Effector memory CD8-positive, alpha-beta T cell (primary cell): ENCODE data around the gene ARSG.
"Not testable (repeated sequence)": the region's sequence is repeated elsewhere in the genome, so short reads cannot be mapped to it uniquely, and the experiment has no call there.

Experiments used
- ATAC-seq: fragments of 150-1000 bp; cut with Tn5 transposase; replicated peaks from 2 replicates; pipeline ENCODE4 v1.10.0; 2021; ENCODE audit warnings: mild to moderate bottlenecking, moderate library complexity
- DNase-seq, 3 experiments: peaks; one replicate each; pipeline ENCODE4 v3.0.0; 2021
- H3K27ac Mint-ChIP-seq, 2 donors: one replicate each; pipeline ENCODE4 v1.8.0; 2022; ENCODE audit warnings: mild to moderate bottlenecking in 2 of 2, mixed read lengths in 2 of 2, moderate library complexity in 2 of 2
- H3K27me3 Mint-ChIP-seq, 2 donors: one replicate each; pipeline ENCODE4 v1.8.0; 2022; ENCODE audit warnings: mixed read lengths in 2 of 2
- H3K36me3 Mint-ChIP-seq: one replicate; pipeline ENCODE4 v1.8.0; 2022; ENCODE audit warnings: mild to moderate bottlenecking, moderate library complexity, mixed read lengths; ENCODE audit not compliant: insufficient read depth
- H3K4me1 Mint-ChIP-seq, 2 donors: one replicate each; pipeline ENCODE4 v1.8.0; 2022; ENCODE audit warnings: low read depth in 2 of 2, mixed read lengths in 2 of 2
- H3K4me3 Mint-ChIP-seq, 2 donors: one replicate each; pipeline ENCODE4 v1.8.0; 2022; ENCODE audit warnings: mild to moderate bottlenecking in 2 of 2, mixed read lengths in 2 of 2, moderate library complexity in 2 of 2
- H3K9me3 Mint-ChIP-seq, 2 donors: one replicate each; pipeline ENCODE4 v1.8.0; 2022; ENCODE audit warnings: mixed read lengths in 2 of 2

The ARSG gene

DNA sequence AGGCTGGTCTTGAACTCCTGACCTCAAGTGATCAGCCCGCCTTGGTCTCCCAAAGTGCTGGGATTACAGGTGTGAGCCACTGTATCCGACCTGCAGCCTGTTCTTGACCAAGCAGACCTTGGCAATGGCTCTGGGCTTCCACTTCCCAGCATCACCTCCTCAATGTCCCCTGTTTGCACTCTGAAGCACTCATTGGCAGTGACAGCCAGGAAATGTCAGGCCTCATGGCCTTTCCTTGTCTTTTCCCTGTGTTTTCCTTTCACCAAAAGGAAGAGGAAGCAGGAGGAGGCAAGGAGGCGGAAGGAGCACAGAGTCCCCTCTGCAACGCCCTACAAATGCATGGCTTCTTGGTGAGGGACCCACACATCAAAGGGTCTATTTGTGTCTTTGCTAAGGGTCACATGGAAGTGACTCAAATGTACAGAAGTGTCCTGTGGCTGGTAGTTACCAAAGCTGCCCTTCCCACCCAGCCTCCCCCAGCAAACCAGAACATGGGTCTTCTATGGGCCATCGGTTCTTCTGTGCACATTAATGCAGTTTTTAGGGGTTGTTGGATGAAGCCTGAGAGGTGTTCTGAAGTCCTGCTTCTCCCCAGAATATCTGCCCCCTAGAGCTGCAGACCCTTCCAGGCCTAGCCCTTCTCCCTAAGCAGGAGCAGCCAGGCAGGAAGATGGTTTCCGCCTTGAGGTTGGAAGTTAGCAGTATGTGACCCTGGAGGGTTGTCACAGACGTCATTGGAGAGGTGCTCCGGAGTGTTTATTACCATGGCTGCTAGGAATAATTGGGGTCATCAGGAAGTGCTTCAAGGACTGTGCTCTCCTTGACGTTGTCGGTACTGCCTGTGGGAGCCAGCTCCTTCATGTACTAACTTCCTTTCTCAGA, 105.2 kb downstream of the ARSG start:
- peak; percentile 80 for ATAC-seq
- peaks cover 17 to 19% of the 10 kb centered on the region in 2 donors for H3K4me1 Mint-ChIP-seq

DNA sequence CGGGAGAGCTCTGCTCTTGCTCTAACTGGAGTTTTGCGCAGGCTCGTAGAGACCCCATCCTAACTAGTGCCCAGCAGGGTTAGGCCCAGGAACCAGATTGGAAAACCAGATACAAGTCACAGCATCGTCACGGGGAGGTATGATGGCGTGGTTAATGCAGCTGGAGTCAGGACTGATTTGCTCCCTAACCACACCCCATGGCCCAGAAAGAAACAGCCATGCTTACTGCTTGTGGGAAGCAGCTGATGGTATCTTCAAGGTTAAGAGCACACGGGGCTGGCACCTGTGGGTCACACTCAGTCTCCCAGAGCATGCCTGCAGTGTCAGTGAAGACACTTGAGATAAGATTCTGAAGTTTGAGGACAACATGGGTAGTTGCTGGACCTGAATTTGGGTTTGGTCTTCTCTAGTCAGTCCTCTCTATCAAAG, 105.8 kb downstream of the ARSG start:
- H3K9me3 Mint-ChIP-seq: no peaks in the 10 kb centered on the region
- H3K4me3 Mint-ChIP-seq: peak overlapping the region in 1 of 2 donors; percentile 67
- ATAC-seq: peak; percentile 73
- peaks cover 17 to 19% of the 10 kb centered on the region in 2 donors for H3K4me1 Mint-ChIP-seq
- peaks cover 6% of the 10 kb centered on the region for H3K36me3 Mint-ChIP-seq
- H3K27me3 Mint-ChIP-seq: no peaks in the 10 kb centered on the region
- H3K27ac Mint-ChIP-seq: peak overlapping the region; percentile 56 to 91
- DNase-seq: peak in 1 of 3 experiments; percentile 41

More for the DNA sequence above, 105.2 kb downstream of the ARSG start:
- peak overlapping the region in 1 of 2 donors; percentile 67 for H3K4me3 Mint-ChIP-seq
- no peaks in the 10 kb centered on the region for H3K27me3 Mint-ChIP-seq
- H3K27ac Mint-ChIP-seq: peak overlapping the region; percentile 56 to 91
- H3K36me3 Mint-ChIP-seq: peaks cover 6% of the 10 kb centered on the region
- no peaks in the 10 kb centered on the region for H3K9me3 Mint-ChIP-seq
- DNase-seq: peak in 1 of 3 experiments; percentile 46

DNA sequence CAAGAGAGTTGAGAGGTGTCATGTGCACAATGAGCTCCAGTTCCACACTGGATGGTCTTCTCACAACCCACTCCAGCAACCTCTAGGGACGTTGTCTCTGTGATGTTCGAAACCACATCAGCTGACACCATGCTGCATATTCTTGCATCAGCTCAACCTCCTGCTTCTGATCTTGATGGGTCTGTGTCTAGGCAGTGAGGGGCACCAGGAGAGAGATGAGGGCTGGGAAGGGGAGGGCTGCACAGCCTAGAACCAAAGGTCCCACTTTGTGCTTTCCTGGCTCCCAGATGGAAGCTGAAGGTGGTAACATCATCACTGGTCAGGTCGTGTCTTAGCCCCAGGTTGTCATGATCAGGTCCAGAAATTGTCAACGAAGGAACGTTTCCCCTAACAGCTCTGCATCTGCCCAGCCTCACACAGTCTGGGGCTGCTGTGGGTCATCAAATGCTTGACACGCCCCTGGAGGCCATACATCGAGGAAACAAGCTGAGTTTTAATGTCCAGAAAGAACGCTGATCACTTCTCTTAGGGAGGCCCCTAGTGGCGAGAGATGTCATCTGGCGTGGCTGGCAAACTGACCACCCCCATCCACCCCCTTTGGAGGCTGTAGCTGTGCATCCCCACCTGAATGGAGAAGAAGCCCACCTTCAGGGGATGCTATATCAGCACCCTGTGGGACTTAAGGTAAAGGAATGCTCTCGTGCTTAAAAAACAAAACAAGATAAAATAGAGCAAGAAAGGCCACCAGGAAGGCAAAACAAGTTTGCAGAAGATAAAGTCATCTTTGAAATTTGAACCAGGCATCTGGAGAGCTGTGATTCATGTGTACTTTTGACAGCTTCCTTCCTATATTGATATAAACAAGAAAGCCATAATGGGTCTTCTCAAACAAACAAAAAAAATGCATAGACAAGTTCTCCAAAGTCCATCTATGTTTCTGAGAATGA, 107.7 kb downstream of the ARSG start:
- H3K36me3 Mint-ChIP-seq: peaks cover 6% of the 10 kb centered on the region
- no peaks in the 10 kb centered on the region for H3K27me3 Mint-ChIP-seq
- H3K4me1 Mint-ChIP-seq: peaks cover 17 to 19% of the 10 kb centered on the region in 2 donors
- peak in 1 of 3 experiments; percentile 17 for DNase-seq
- H3K27ac Mint-ChIP-seq: peak overlapping the region; percentile 60
- ATAC-seq: no peak
- H3K4me3 Mint-ChIP-seq: peak overlapping the region; percentile 22 to 52
- no peaks in the 10 kb centered on the region for H3K9me3 Mint-ChIP-seq

DNA sequence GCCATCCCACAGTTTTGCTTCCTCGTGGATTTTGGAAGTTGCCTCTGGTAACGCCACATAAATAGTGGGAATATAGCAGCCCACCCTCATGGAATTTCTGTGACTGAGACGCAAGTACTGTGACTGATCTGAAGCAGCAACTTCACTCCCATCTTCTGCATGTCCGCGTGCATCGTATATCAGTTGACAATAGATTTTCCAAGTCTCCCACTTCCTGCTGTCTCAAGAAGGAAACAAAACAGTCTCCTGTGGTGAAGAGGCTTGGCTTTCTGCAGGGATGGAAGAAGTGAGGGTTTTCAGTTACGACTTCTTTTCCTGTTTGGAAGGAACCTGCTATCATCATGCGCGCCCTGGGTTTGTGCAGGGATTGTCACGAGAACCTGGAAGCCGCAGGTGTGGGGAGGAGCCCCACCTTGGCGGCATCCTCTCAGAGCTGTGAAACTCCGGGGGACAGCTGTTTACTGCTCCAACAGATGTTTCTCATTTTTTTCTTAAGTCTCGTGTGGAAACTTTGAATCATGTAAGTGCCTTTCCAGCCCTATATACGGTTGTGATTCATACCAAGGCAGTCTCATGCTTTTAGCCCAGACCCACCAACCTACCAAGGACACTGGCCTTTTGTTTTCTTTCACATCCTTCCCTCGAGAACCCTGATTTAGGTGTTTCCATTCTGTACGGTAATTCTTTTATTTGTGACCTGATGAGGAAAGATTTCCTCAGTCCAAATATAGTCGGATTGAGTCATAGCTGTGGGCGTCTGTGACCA, 108.5 kb downstream of the ARSG start:
- peak; percentile 3 for ATAC-seq
- H3K9me3 Mint-ChIP-seq: no peaks in the 10 kb centered on the region
- no peak for DNase-seq
- H3K4me3 Mint-ChIP-seq: no peak overlapping the region
- peak overlapping the region in 1 of 2 donors; percentile 44 for H3K27ac Mint-ChIP-seq
- H3K4me1 Mint-ChIP-seq: peaks cover 17 to 19% of the 10 kb centered on the region in 2 donors
- peaks cover 6% of the 10 kb centered on the region for H3K36me3 Mint-ChIP-seq
- no peaks in the 10 kb centered on the region for H3K27me3 Mint-ChIP-seq

DNA sequence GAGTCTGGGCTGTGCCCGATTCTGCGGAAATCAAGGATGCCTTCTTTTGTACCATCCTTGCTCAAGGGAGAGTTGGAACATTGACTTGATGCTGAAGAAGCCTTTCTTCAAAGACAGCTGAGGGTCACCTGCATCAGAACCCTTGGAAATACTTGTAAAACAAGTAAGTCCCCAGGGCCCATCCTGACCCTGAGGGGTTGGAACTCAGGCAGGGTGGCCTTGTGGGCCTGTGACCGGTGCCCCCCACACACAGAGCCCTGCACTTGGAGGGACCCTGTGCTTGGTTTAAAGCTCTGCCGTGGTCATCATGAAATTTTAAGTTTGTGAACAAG, 109.1 kb downstream of the ARSG start:
- no peaks in the 10 kb centered on the region for H3K9me3 Mint-ChIP-seq
- H3K27ac Mint-ChIP-seq: peak overlapping the region in 1 of 2 donors; percentile 44
- H3K27me3 Mint-ChIP-seq: no peaks in the 10 kb centered on the region
- peaks cover 17 to 19% of the 10 kb centered on the region in 2 donors for H3K4me1 Mint-ChIP-seq
- H3K4me3 Mint-ChIP-seq: no peak overlapping the region
- H3K36me3 Mint-ChIP-seq: peaks cover 6% of the 10 kb centered on the region
- ATAC-seq (no peak), DNase-seq (no peak)

DNA sequence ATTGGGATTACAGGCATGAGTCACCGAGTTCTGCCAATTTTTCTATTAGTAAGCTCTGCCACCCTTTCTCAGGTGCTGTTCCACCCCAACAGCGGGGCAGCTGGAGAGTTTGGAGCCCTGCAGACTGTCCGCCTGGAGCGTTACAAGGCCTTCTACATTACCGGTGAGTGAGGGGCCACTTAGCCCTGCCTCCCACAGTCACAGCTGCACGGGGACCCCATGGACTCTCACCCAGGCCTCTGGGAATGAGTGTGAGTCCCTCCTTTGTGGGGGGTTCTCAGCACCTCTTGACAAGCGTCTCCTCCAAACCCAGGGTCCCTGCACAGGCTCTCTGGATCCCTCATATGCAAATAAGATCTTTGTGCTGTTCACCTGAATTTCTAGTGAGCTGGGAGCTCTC, 110.0 kb downstream of the ARSG start:
- Mint-ChIP-seq H3K4me3 (no peak overlapping the region), H3K9me3 (no peaks in the 10 kb centered on the region), H3K27ac (peak overlapping the region in 1 of 2 donors; percentile 75), H3K36me3 (peaks cover 6% of the 10 kb centered on the region), H3K27me3 (no peaks in the 10 kb centered on the region), H3K4me1 (peaks cover 17 to 19% of the 10 kb centered on the region in 2 donors)
- no peak for DNase-seq
- no peak for ATAC-seq

DNA sequence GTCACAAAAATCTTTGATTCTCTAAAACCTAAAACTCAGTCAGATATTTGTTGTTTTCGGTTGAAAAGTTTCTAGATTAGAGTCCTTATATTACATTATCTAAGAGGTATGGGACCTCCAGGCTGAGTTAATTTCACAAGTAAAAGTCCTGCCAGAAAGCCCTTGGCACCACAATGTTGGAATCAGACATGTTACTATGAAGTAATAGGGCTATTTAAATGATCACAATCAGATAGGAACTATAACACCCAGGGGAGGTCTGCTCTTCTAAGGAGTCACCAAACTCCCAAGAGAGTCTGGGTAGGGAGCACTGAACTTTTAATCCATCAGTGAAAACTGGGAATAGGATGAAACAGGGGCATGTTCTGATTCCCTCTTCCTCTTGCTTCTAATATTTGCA, 111.8 kb downstream of the ARSG start:
- no peak for DNase-seq
- no peak for ATAC-seq
- H3K27ac Mint-ChIP-seq: no peak overlapping the region
- H3K27me3 Mint-ChIP-seq: no peaks in the 10 kb centered on the region
- no peak overlapping the region for H3K4me3 Mint-ChIP-seq
- peaks cover 10% of the 10 kb centered on the region in 2 donors for H3K4me1 Mint-ChIP-seq
- H3K36me3 Mint-ChIP-seq: peaks cover 3% of the 10 kb centered on the region
- no peaks in the 10 kb centered on the region for H3K9me3 Mint-ChIP-seq

DNA sequence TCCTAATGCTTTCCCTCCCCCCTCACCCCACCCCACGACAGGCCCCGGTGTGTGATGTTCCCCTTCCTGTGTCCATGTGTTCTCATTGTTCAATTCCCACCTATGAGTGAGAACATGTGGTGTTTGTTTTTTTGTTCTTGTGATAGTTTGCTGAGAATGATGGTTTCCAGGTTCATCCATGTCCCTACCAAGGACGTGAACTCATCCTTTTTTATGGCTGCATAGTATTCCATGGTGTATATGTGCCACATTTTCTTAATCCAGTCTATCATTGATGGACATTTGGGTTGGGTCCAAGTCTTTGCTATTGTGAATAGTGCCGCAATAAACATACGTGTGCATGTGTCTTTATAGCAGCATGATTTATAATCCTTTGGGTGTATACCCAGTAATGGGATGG, 112.5 kb downstream of the ARSG start:
- H3K4me3 Mint-ChIP-seq, DNase-seq, H3K36me3 Mint-ChIP-seq, ATAC-seq, H3K9me3 Mint-ChIP-seq, H3K4me1 Mint-ChIP-seq, H3K27me3 Mint-ChIP-seq, H3K27ac Mint-ChIP-seq: not testable (repeated sequence)

DNA sequence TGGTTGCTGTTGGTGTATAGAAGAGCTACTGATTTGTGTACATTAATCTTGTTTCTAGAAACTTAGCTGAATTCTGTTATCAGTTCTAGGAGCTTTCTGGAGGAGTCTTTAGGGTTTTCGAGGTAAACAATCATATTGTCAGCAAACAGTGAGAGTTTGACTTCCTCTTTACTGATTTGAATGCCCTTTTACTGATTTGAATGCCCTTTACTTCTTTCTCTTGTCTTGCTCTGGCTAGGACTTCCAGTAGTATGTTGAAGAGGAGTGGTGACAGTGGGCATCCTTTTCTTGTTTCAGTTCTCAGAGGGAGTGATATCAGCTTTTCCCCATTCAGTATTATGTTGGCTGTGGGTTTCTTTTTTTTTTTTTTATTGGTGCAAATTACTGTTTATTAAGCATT, 116.4 kb downstream of the ARSG start:
- not testable (repeated sequence) for ATAC-seq, H3K4me3 Mint-ChIP-seq, H3K27ac Mint-ChIP-seq

DNA sequence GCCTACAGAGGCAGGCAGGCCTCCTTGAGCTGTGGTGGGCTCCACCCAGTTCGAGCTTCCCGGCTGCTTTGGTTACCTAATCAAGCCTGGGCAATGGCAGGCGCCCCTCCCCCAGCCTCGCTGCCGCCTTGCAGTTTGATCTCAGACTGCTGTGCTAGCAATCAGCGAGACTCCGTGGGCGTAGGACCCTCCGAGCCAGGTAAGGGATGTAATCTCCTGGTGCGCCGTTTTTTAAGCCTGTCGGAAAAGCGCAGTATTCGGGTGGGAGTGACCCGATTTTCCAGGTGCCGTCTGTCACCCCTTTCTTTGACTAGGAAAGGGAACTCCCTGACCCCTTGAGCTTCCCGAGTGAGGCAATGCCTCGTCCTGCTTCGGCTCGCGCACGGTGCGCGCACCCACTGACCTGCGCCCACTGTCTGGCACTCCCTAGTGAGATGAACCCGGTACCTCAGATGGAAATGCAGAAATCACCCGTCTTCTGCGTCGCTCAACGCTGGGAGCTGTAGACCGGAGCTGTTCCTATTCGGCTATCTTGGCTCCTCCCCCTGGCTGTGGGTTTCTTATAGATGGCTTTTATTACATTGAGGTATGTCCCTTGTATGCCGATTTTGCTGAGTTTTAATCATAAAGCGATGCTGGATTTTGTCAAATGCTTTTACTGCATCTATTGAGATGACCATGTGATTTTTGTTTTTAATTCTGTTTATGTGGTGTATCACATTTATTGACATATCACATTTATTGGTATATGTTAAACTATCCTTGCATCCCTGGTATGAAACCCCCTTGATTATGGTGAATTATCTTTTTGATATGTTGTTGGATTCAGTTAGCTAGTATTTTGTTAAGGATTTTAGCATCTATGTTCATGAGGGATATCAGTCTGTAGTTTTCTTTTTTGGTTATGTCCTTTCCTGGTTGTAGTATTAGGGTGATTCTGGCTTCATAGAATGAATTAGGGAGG, 122.6 kb downstream of the ARSG start:
- H3K36me3 Mint-ChIP-seq, H3K9me3 Mint-ChIP-seq, H3K27me3 Mint-ChIP-seq: not testable (repeated sequence)
- DNase-seq: peak; percentile 61 to 67 (median 64)
- peak; percentile 100 for ATAC-seq
- Mint-ChIP-seq H3K4me1 (peaks cover 16 to 18% of the 10 kb centered on the region in 2 donors), H3K4me3 (peak overlapping the region; percentile 91 to 96), H3K27ac (peak overlapping the region; percentile 90 to 94)

More for the DNA sequence above, 116.4 kb downstream of the ARSG start:
- DNase-seq, H3K27me3 Mint-ChIP-seq, H3K36me3 Mint-ChIP-seq, H3K4me1 Mint-ChIP-seq, H3K9me3 Mint-ChIP-seq: not testable (repeated sequence)

DNA sequence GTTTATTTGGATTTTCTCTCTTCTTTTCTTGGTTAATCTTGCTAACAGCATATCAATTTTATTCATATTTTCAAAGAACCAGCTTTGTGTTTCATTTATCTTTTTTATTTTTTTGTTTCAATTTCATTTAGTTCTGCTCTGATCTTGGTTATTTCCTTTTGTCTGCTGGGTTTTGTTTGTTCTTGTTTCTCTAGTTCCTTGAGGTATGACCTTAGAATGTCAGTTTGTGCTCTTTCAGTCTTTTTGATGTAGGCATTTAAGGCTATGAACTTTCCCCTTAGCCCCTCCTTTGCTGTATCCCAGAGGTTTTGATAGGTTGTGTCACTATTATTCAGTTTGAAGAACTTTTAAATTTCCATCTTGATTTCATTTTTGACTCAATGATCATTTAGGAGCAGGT, 123.6 kb downstream of the ARSG start:
- not testable (repeated sequence) for H3K36me3 Mint-ChIP-seq, H3K27me3 Mint-ChIP-seq, H3K9me3 Mint-ChIP-seq, DNase-seq, ATAC-seq
- peak overlapping the region; percentile 90 to 94 for H3K27ac Mint-ChIP-seq
- H3K4me1 Mint-ChIP-seq: peaks cover 16 to 18% of the 10 kb centered on the region in 2 donors
- peak overlapping the region; percentile 91 to 96 for H3K4me3 Mint-ChIP-seq

DNA sequence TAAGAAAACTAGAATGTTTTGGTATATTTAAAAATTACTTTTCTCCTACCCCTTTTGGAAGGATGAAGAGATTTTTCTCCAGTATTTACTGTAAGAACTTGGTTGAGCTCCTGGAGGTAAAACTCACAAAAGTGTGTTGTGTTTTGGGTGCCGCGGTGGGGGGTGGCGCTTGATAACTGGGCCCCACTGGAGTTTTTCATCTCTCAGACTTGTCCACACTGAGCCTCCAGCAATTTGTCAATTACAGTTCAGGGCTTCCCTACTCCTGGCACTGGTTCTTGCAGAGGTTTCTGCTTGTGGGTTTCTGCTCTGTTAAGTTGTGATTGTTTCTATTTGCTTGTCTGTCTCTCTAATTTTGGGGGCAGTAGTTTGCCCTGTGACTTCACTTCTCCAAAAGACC, 126.0 kb downstream of the ARSG start:
- Mint-ChIP-seq H3K9me3 (no peaks in the 10 kb centered on the region), H3K27ac (no peak overlapping the region), H3K4me1 (peaks cover 16 to 18% of the 10 kb centered on the region in 2 donors), H3K4me3 (no peak overlapping the region), H3K36me3 (peaks cover 19% of the 10 kb centered on the region), H3K27me3 (no peaks in the 10 kb centered on the region)
- ATAC-seq (no peak), DNase-seq (no peak)
